ENCODE measurements around the gene MOGAT3.

- TF ChIP-seq, protein P1, sequence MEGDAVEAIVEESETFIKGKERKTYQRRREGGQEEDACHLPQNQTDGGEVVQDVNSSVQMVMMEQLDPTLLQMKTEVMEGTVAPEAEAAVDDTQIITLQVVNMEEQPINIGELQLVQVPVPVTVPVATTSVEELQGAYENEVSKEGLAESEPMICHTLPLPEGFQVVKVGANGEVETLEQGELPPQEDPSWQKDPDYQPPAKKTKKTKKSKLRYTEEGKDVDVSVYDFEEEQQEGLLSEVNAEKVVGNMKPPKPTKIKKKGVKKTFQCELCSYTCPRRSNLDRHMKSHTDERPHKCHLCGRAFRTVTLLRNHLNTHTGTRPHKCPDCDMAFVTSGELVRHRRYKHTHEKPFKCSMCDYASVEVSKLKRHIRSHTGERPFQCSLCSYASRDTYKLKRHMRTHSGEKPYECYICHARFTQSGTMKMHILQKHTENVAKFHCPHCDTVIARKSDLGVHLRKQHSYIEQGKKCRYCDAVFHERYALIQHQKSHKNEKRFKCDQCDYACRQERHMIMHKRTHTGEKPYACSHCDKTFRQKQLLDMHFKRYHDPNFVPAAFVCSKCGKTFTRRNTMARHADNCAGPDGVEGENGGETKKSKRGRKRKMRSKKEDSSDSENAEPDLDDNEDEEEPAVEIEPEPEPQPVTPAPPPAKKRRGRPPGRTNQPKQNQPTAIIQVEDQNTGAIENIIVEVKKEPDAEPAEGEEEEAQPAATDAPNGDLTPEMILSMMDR (IDR thresholded peaks at IDR 0.05) = no peak
- TF ChIP-seq POLR2A (IDR thresholded peaks at IDR 0.05) (no peak), POLR2AphosphoS5 (IDR thresholded peaks at IDR 0.05) (no peak)
Observed at GRCh38 chr7:101200504-101200861, 353 bp downstream of the MOGAT3 start.

Measured in gastroesophageal sphincter (tissue), 3 donors.